Mucosa of descending colon (tissue), 3 donors: ENCODE data around the gene MEAF6. TPM values are rescaled to one million over a fixed set of nuclear protein-coding genes. Genes with fewer than 3 reads are reported as not detected.
"Not testable (repeated sequence)": the region's sequence is repeated elsewhere in the genome, so short reads cannot be mapped to it uniquely, and the experiment has no call there.

ENCODE experiments used
- ATAC-seq: fragments of 200-7000 bp; cut with Tn5 transposase; one replicate; pipeline ENCODE4 v1.9.1; 2020; ENCODE audit warnings: mild to moderate bottlenecking, moderate library complexity
- DNase-seq, 3 donors: peaks; one replicate each; pipeline ENCODE4 v3.0.0-alpha.2; 2020
- H3K36me3 ChIP-seq: fragments of 200-600 bp; one replicate; pipeline ENCODE4 v1.8.0; 2021; ENCODE audit warnings: low read depth, mild to moderate bottlenecking
- H3K4me1 ChIP-seq: fragments of 200-600 bp; one replicate; pipeline ENCODE4 v1.8.0; 2021; ENCODE audit warnings: low read depth, mild to moderate bottlenecking
- H3K4me3 ChIP-seq: fragments of 200-600 bp; one replicate; pipeline ENCODE4 v1.8.0; 2021; ENCODE audit warnings: mild to moderate bottlenecking
- H3K9me3 ChIP-seq: fragments of 200-600 bp; one replicate; pipeline ENCODE4 v1.8.0; 2021; ENCODE audit warnings: mild to moderate bottlenecking
- CTCF ChIP-seq: fragments of 200-600 bp; IDR thresholded peaks from one replicate; pipeline ENCODE4 v1.8.0; 2022; ENCODE audit warnings: antibody characterized with exemption, mild to moderate bottlenecking
- intact Hi-C, 2 donors: fragments of 100-400 bp; cut with DNase I in 1 of 2; cut with micrococcal nuclease in 1 of 2; formaldehyde crosslinking; loops; one replicate each; pipeline versions ENCODE4 v1.11.0 to v1.11.1; 2022; cut with DNase I, micrococcal nuclease
- long read RNA-seq, 2 donors: library from polyadenylated mRNA; unstranded; transcript quantifications; one replicate each; pipeline ENCODE4 v2.0.0, GENCODE V29; 2019 to 2021
- total RNA-seq, 3 donors: library from RNA; stranded (reverse); fragmentation: NEBNext Ultra II Directional in 2 of 3; extraction: Animal tissue kit (Norgen Biotek cat#: 25700) in 2 of 3; gene quantifications; one replicate each; pipeline versions ENCODE4 v1.2.1 to v1.2.4, GENCODE V29; 2021 to 2023
- donor health status: DM: no; HTN: no; CAD: no; lungs with moderate emphysema.
- donor health status: DM: no; HTN: no; CAD: no.
- donor health status: DM: no; HTN: yes; CAD: no.

MEAF6 gene
- 10 to 100 TPM; 30.2 to 59.5 (median 35.4) TPM for total RNA-seq
- long read RNA-seq, donor 1, transcript MEAF6-201 (7 exons, 1,525 nt): major isoform, 52 of 69 reads
- long read RNA-seq, donor 1, transcript MEAF6-206 (8 exons, 1,408 nt): minor isoform, 5 of 69 reads
- long read RNA-seq, donor 1, partial matches to known transcripts: 1 of 69 reads
- long read RNA-seq, donor 1, other reads (novel, unspliced or antisense): 8 of 69 reads
- long read RNA-seq, donor 2, transcript MEAF6-201 (7 exons, 1,525 nt): major isoform, 30 of 38 reads
- long read RNA-seq, donor 2, partial matches to known transcripts: 2 of 38 reads
- long read RNA-seq, donor 2, other reads (novel, unspliced or antisense): 1 of 38 reads

DNA sequence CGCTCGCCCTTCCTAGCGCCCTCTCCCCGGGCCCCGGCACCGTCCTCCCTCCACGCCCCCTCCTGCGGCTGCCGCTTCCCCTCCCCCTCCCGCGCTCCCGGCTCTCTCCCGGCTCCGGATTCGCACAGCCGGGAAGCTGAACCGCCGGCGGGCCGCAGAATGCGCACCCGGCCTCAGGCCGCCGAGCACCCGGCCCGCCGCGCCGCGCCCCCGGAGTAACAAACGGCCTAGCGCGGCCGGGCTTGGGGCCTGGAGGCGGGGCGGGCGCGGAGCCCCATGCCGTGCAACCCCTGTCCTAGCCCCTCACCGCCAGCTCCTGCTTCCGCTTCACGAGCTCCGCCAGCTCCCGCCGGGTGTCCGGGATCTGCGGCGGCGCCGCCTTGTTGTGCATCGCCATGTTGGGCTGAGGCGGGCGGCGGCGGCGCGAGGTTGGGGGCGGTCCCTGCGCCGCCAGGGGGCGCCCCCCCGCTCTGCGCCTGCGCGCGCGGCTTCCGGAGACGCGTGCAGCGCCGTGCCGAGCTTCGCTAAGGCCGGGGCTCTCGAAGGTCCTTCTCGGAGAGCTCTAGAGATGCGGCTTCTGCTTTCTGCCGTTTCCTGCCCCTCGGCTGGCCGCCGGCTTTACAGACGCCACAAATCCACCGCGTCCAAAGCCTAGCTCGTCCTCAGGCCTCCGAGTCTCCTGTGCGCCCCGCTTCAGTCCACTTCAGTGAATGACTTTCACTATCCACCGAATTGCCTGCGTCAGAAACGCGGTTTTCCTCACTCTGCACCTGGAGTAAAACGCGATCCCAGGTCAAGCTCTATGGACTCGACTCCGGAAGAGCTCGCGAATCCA, at the start of gene MEAF6:
Gene MEAF6, minus strand, starts transcription at position 417 of the 835 bp plus-strand sequence. Its CDS starts 20 bp downstream, at position 397.
- peak; percentile 69 for TF ChIP-seq CTCF
- intact Hi-C loops: no loop called here
- peak; percentile 100 for ATAC-seq
- H3K4me3 ChIP-seq: peak within 1 kb of the TSS; percentile 57
- peak; percentile 84 to 90 (median 85) for DNase-seq
- H3K36me3 ChIP-seq: no peaks in the 10 kb centered on the region
- H3K9me3 ChIP-seq: no peaks in the 10 kb centered on the region
- peaks cover 6% of the 10 kb centered on the region for H3K4me1 ChIP-seq

GRCh38 chr1:37562984-37563383, 48.4 kb upstream of the MEAF6 start:
- H3K36me3 ChIP-seq: peaks cover 7% of the 10 kb centered on the region
- intact Hi-C loops: no loop called here

GRCh38 chr1:37561133-37562132, 46.9 kb upstream of the MEAF6 start:
- intact Hi-C loops: no loop called here
- ATAC-seq (peak; percentile 51), DNase-seq (peak in 1 of 3 donors; percentile 19)
- TF ChIP-seq CTCF: no peak
- no peak overlapping the region for H3K4me3 ChIP-seq
- no peaks in the 10 kb centered on the region for H3K36me3 ChIP-seq
- no peaks in the 10 kb centered on the region for H3K9me3 ChIP-seq
- H3K4me1 ChIP-seq: peaks cover 2% of the 10 kb centered on the region

More at GRCh38 chr1:37562984-37563383, 48.4 kb upstream of the MEAF6 start:
- ATAC-seq (no peak), DNase-seq (no peak)
- H3K4me1 ChIP-seq: no peaks in the 10 kb centered on the region
- no peak overlapping the region for H3K4me3 ChIP-seq
- TF ChIP-seq CTCF: no peak
- no peaks in the 10 kb centered on the region for H3K9me3 ChIP-seq

- intact Hi-C loops: no loop called here
- ATAC-seq: no peak
- Histone ChIP-seq H3K36me3 (no peaks in the 10 kb centered on the region), H3K4me3 (no peak overlapping the region), H3K9me3 (no peaks in the 10 kb centered on the region), H3K4me1 (peaks cover 5% of the 10 kb centered on the region)
- no peak for TF ChIP-seq CTCF
- DNase-seq: no peak
Observed at GRCh38 chr1:37560401-37561132, 46.0 kb upstream of the MEAF6 start.

- DNase-seq, H3K36me3 ChIP-seq, H3K4me3 ChIP-seq, ATAC-seq, H3K4me1 ChIP-seq, intact Hi-C loops, H3K9me3 ChIP-seq: not testable (repeated sequence)
Observed at GRCh38 chr1:37559957-37560379, 45.4 kb upstream of the MEAF6 start.
